ENCODE data around the gene CHMP4A.

CHMP4A gene, protein sequence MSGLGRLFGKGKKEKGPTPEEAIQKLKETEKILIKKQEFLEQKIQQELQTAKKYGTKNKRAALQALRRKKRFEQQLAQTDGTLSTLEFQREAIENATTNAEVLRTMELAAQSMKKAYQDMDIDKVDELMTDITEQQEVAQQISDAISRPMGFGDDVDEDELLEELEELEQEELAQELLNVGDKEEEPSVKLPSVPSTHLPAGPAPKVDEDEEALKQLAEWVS

DNA sequence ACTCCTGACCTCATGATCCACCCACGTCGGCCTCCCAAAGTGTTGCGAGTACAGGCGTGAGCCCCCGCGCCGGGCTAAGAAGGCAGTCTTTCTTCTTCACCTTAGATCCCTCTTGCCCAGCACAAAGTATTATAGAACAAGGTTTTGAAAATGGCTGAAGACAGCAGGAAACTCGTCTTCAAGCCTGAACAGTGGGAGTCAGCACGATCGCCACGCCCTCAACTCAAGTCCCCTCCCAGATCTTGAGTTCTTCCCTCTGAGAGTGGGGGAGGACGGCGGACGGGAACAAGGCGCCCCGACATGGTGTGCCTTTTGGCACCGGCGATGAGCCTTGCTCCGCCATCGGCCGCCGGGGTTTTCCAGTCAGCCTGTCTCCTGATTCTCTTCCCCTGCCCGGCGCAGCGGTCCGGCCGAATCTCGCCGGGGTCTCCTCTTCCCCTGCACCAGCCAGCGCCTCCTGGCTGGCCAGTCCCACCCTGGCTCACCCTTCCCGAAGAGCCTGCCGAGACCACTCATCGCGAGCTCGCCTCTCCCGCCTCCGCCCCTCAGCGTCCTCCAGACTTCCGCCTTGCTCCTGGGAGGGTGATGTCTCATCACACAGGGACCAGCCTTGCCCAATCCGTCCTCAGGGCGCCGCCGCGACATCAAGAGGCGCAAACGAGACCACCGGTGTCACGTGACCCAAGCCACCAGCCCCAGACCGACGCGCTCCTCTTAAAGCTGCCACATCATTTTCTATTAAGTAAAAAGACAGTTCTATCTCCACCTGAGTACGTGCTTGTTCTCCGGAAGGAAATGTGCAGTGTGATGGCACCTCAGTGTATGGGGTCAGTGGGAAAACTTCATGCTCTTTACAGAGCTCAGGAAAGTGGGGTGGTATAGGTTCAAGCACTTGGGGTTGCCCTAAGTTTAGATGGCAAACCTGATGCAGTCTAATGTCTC lies at the start of gene CHMP4A:
Gene CHMP4A (minus strand): TSS at position 565 of the 942 bp plus-strand sequence. CDS start 49 bp downstream, at position 516.
- peak; percentile 85 for DNase-seq

DNA sequence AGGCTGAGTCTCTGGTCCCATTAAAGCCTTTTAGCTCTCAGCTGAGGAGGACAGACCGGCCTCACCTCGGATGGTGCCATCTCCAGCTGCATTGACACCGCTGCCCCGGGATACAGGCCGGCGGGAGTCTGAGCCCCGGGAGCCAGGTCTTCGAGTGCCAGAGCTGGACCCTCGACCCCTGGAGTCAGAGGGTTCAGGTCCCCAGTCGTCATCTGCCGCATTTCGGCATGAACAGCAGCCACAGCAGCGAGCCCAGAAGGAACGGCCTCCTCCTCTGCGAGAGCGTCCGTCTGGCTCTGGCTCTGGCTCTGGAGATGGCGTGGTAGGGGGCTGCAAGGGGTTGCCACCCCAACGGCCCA lies 48.7 kb upstream of the CHMP4A start:
- no peak for DNase-seq

DNA sequence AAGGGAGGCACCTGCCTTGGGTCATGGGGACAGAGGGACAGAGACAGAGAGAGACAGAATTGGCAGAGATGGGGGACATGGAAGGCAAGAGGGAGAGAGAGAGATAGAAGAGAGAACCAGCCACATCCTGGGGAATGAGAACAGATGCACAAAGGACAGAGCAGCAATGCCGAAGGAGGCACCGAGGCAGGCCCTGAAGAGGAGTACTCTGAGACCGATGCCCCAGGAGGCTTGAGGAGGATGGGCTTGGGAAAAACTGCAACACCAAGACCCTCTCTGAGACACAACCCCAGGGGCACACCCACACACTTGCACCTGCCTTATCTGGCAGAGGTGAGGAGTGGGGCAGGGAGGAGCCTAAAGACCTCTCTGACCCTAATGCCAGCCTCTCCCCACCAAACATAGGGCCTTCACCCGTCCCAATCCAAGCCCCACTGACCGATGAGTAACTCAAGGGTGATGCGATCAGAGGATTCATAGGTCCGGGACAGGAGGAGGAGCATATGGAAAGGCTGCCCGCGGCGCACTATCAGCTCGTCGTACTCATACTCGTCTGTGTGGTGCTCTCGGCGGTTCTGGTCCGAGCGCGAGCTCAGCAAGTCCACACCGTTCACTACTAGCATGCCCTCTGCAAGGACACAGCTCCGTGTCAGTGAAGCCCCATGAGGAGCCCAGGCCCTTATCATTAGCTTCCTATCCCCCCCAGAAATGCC lies 48.1 kb upstream of the CHMP4A start:
- DNase-seq = no peak

DNA sequence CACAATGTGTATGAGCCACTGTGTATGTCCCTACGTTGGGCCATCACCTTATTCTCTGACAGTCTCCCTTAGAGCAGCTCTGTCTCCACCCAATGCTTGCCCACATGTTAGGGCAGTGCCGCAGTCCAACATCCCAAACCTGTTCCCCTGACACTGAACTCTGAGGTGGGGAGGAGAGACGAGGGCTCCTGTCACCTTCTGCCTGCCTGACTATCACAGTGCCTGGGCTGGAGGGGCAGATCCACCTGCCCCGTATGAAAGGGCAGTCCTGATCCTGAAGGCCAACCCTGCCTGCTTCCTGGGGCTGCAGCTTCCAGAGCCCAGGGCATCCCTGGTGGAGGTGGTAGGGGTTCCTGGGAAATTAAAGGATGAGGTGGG lies 47.5 kb upstream of the CHMP4A start:
- DNase-seq = no peak

DNA sequence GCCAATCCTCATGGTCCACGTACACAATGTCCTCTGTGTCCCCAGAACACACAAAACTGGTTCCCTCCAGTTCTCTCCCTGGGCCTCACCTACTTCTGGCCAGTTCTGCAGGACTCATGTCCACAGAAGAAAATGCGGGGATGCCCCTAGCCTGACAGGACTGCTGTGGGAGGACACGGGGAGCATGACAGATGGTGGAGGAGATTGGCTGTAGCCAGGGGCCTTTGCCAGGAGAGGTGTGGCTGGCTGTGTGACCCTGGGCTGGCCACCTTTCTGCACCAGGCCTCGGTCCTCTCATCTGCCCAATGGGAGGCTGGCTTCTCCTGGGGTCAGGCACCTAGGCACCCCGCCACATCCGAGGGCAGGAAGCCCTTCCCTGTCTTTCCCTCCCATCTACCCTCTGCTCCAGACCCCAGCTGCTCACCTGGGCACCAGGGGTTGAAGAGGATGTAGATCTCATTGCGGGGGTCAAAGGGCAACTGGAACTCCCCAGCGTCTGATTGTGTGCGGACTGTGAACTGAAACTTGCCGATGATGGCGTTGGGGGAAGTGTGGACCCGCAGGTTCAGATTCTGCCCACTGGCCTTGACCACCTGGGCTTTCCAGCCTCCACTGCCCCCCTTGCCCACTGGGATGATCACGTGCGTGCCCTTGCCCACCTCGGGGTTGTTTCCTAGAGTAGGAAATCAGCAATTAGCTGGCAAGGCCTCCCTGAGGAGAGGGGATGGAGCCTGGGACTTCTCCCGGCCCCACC lies 46.9 kb upstream of the CHMP4A start:
- no peak for DNase-seq

DNA sequence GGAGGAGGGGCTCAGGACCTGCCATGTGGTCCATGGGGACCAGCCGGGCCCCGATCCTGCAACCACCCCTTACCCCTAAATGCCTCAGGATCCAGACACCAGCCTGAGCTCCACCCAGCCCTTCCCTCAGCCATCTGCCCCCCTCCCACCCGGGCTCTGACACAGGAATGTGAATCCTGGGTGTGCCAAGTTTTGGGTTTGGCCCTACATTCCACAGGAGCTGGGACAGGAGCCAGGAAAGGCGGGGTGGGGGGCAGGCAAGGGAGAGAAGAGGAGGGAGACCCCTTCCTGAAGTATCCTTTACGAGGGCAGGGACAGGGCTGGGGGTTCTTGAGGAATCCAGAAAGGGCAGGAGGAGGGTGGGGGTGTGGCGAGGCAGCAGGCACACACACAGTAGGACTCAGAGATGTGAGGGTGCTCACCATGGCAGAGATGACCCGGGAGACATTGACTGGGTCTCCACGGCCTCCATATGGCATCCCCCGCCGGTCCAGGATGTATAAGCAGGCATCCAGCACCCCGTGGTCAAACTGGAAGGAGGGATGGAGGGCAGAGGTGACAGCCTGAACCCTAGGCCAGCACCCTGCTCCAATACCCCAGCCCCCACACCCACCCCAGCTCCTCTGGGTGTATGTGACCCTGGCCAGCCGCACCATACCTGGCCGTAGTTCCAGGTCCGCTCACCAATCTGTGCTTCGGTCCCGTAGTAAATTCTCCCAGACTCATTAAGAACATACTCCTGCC lies 46.2 kb upstream of the CHMP4A start:
- no peak for DNase-seq

DNA sequence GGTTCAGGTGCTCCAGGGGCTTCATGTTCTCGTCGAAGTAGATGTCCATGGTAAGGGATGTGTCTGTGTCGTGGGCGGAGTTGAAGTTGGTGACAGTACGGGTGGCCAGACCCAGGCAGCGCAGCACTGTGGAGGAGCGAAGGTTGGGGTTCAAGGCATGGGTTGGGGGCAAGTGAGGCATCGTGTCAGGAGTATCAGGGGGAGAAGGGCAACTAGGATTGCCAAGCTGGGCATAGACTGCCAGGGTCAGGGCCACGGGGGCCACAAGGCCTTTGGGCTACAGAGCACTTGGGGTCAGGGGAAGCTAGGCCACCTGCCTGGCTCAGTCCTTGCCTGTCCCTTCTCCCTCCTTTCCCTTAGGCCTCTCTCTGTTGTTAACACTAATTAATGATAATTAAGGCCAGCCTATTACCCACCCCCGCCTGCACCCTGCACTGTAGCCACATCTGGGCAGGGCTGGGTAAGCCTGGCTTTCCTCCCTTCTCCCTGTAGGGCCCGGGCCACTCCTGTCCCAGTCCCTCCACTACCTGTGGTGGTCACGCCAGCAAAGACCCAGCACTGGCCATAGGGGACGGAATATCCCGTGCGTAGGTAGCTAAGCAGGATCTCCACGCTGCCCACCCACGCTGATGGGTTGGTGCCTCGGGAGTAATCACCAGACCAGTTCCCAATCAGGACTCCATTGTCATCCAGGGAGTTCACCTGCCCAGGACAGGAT lies 45.4 kb upstream of the CHMP4A start:
- DNase-seq = no peak

DNA sequence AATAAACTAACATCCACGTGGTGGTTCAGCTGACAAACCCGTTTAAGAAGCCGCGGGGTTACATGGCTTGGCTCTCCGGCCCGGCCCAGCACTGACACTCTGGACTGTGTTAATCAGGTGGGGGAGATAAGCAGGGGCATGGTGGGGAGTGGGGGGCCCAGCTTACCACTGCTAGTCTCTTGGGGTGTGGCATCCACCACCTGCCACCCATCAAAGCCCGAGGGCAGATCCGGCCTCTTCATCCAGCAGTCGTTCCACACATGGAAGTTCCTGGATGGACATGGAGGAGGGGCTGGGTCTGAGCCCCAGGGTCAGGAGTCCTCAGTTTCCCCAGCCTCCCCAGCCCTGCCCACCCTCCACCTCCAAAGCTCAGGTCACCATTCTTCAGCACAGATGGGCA lies 44.8 kb upstream of the CHMP4A start:
- DNase-seq = no peak

DNA sequence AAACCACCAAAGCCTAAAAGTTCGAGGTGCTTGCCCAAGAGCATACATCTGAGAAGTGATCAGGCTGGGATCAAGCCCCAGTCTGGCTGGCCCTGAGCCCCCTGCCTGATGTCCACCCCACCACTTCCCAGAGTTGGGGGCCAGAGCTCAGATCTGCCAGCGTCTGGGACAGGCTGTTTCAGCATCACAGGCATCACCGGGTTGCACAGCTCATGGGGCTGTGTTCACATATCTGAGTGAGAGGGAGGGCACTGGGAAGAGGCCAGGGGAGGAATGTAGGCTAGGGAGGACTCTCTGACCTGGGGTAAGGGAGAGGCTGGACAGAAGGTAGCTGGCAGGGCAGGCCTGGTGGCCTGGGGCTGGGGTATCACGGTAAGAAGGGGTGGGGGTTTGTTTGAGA lies 43.7 kb upstream of the CHMP4A start:
- DNase-seq = no peak

DNA sequence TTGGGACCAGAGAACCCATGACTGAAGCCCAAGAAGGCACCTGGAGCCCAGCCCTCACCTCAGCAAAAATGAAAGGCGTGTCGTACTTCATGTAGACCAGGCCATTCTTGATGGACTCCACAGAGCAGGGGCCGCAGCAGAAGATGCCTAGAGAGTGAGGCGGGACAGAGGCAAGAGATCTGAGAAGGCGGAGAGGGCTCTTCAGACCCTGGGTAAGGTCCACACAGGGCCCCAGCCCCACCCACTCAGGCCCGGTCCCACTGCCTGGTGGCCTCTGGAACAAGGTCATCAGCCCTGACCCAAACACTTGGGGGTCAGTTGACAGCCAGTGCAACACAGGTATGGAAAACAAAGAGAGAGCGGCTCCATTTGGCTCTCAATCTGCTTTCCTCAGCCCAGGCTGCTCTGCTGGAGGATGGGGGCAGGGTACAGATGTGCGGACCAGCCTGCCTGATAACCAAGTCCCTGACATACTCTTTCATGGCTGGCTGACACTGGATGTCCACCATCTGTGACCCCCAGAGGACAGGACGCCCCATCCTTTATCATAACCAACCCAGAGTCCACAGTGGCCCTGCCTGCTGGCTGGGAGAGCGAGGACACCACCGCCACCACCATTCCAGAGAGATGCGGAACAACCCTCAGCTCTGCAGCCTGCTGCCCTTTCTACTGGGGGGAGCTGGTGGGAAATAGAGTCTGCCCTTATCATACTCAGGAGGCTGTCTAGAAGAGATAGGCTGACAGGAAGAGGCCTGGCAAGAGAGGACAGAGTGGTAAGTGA lies 42.8 kb upstream of the CHMP4A start:
- no peak for DNase-seq

DNA sequence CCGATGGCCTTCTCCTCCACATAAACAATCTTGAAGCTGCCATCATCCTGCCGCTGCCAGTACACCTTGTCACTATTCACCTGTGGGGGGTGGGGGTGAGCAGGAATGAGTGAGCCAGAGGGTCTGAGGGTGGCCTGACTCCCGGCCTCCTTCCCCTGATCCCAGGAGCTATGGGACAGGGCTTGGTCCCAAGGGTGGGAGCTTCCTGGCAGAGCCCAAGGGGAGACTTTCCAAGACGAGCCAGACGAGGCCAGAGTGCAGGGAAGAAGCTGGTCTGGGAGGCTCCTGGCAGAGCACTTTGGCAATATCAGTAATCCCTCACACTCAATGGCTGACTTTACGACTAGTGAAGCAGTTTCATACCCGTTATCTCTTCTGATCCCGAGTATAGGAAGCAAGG lies 42.1 kb upstream of the CHMP4A start:
- DNase-seq = no peak

DNA sequence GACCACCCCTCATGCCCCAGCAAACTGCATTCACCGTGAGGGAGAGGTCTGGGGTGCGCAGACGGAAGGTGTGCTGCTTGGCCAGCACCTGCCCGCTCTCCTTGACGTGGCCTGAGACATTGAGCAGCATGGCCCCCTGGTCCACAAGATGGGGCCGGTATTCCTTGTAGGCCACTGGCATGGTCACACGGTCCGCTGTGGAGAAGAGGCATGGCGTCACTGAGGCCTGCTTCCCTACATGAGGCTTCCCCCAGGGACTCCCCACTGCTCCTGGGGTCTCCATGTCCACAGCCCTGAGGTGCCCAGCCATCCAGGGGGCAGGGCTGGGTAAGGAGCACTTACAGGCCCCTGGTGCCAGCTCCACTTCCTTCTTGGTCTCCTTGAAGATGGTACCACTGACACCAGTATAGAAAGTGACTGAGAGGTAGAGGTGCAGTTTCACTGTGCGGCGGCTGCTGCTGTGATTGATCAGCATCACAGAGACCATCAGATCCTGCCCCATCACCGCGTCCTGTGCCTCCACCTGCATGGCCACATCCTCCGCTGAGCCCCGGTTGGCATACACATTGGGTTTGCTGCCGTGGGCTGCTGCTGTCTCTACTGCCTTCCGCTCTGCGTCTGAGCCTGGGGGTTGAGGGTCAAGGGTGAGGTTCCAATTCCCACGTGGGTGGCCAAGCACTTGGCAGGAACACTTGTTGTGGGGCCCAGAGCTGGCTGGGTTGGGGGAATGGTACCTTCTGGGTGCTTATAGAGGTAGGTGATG lies 41.5 kb upstream of the CHMP4A start:
- no peak for DNase-seq

DNA sequence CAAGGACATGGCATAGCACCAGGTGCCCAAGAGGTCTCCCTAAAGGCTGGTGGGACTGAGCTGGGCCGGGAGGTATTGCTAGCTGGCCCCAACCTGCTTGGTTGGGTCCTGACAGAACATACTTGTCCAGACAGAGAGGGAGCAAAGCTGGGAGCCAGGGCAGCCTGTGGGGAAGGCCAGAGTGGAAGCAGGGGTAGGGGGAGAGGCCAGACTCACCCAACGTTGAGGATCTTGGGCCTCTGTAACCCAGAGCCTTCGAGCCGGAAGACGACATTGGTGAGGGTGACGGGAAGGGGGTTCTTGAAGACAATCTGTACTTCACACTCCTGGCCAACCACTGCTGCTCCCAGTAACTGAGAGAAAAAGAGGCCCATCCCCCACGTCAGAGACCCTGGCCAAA lies 40.6 kb upstream of the CHMP4A start:
- DNase-seq = no peak

DNA sequence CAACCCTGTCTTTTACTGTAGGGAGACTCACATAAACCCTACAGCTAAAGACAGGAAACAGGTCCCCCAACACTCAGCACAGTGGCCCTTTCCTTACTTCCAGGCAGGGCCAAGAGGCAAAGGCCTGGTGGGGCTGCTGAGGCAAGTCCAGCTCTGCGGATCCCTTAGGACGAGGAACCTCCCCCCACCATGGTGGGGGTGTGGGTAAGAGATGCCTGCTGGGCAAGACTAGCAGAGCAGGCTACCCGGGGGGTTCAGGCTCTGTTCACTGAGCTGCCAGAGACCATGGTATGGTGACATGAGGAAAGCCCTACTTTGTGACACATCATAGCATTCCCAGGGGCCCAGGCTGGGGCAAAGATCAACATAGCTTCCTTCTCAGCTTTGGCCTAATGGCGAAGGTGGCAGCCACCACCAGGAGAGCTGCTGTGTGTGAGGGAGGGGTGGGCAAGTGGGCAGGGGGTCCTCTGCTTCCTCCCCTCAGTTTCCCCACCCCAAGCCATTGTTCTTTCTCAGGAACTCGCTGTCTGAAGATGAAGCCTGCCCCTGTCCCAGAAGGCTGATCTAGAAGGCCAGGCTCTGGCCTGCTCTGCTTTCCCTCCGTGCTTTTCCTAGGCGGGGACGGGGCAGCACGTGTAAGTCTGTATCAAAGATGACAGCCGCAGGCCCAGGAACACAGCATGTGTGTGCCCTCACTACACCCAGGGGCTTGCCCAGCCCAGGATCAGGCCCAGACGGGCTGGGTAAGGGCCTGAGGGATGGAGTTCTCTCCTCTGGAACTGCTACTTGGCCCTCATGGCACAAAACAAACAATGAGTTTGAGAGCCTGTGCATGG lies 39.2 kb upstream of the CHMP4A start:
- DNase-seq = no peak

DNA sequence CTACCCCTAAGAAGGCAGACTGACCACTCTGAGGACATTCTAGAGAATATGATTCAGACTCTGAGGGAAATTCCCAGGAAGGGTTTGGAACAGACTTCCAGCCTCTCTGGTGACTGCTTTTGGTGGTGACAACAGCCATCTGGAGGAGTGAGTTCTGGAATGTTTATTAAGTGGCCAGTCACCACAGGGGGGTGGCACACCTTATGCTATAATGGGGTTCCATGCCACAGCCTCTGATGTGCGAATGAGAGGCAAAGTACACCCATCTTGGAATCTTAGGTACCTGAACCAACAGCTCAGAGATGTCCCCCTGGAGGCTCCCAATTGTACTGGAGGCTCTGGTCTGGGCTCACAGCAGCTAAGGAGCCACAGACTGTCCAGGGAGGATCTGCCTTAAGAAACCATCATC lies 38.6 kb upstream of the CHMP4A start:
- DNase-seq = no peak

DNA sequence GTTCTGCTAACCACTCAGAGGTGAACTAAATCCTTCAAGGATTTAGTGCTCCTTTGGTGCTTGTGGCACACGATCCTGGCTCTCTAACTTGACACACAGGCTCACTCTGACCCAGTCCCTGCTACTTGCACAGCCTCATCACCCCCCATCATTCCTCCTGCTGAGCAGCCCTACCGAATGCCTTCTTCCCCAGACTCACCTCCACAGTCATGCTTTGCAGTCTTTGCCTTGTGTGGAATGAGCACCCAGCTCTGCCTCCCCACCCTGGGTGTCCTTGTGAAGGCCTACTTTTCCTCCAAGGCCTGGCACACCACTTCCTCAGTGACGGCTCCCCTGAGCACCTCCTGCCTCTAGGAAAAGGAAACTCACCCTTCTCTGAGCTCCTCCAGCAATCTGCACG lies 37.1 kb upstream of the CHMP4A start:
- DNase-seq = no peak

DNA sequence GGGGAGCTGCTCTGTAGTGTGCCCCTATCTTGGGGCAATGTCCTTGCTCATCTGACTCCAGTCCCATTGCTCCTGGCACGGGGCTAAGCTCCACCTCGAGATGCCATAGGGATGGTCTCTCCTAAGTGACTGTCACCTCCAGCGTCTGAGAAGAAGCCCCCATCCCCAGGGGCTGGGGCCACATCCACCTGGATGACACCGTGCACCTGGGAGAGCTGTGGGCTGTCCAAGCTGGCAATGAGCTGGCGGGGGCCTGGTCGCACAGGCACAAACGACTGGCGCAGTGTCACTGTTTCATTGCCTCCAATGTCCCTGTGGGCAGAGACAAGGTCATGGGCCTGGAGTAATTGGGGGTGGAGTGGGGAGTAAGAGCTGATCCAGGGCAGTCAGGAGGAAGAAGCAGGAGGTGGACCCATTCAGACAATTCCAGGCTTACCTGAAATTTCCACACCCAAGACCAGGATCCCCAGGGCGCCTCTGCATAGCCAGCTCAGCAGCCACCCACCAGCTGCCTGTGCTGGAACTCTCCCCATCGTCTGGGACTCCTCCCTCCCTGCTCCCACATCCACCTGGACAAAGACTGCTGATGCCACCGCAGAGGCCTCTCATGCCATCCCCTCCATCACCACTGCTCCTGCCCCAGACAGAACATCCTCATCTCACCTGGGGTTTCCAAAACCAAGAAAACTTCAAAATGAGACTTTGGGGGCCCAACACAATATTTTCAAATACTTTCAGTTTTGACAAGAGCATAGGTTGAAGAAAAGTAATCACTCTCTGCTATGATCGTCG lies 36.1 kb upstream of the CHMP4A start:
- DNase-seq = no peak

DNA sequence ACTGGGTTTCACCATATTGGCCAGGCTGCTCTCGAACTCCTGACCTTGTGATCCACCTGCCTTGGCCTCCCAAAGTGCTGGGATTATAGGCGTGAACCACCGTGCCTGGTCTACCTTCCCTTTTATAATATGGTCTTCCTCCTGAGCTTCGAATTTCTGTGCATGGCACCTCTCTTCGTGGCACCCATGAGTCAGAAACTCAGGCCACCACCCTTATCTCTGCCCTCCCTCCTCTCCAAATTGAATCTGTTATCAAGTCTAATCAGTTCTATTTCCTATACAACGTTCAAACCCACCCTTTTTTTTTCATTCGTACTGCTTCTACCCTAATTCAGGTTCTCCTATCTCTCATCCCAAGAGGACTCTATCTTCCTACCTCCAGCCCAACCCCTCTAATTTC lies 34.1 kb upstream of the CHMP4A start:
- DNase-seq = no peak
